ENCODE data around the gene PPARG. TPM values are rescaled to one million over a fixed set of nuclear protein-coding genes. Genes with fewer than 3 reads are reported as not detected.
"Not testable (repeated sequence)": the region's sequence is repeated elsewhere in the genome, so short reads cannot be mapped to it uniquely, and the experiment has no call there.

PPARG gene
- total RNA-seq, 1 donor from 2014 or later, result 4.4 TPM

DNA sequence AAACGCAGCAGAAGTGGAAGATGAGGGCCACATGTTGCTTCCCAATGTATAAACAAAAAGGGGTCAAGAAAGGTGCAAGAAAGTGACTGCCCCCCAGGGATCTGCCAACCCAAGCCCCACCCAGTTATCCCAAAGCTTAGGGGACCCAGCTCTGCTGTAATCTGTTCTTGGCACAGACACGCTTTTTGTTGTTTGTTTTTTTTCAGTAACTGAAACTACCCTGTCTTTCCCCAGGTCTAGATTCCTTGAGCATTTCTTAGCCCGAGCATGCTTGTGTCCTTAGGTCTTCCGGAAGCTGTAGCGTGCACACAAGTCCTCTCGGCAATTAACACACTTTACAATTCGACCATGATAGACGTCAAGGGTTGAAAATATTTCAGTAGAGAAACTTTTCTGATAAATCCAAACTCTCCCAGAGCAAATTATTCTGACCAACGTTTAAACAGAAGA, 8.5 kb upstream of the PPARG start:
- Mint-ChIP-seq H3K4me3 (ENCODE audit: unreplicated experiment) (no peak overlapping the region), H3K36me3 (ENCODE audit: unreplicated experiment) (no peaks in the 10 kb centered on the region), H3K27me3 (ENCODE audit: unreplicated experiment) (peaks cover 51% of the 10 kb centered on the region), H3K4me1 (ENCODE audit: unreplicated experiment) (peaks cover 4% of the 10 kb centered on the region), H3K27ac (ENCODE audit: unreplicated experiment) (no peak overlapping the region), H3K9me3 (ENCODE audit: unreplicated experiment) (peaks cover 4% of the 10 kb centered on the region)
- TF ChIP-seq, protein P1, sequence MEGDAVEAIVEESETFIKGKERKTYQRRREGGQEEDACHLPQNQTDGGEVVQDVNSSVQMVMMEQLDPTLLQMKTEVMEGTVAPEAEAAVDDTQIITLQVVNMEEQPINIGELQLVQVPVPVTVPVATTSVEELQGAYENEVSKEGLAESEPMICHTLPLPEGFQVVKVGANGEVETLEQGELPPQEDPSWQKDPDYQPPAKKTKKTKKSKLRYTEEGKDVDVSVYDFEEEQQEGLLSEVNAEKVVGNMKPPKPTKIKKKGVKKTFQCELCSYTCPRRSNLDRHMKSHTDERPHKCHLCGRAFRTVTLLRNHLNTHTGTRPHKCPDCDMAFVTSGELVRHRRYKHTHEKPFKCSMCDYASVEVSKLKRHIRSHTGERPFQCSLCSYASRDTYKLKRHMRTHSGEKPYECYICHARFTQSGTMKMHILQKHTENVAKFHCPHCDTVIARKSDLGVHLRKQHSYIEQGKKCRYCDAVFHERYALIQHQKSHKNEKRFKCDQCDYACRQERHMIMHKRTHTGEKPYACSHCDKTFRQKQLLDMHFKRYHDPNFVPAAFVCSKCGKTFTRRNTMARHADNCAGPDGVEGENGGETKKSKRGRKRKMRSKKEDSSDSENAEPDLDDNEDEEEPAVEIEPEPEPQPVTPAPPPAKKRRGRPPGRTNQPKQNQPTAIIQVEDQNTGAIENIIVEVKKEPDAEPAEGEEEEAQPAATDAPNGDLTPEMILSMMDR (IDR thresholded peaks at IDR 0.05), result no peak
- no peak for DNase-seq (ENCODE audit: extremely low spot score, unreplicated experiment)

DNA sequence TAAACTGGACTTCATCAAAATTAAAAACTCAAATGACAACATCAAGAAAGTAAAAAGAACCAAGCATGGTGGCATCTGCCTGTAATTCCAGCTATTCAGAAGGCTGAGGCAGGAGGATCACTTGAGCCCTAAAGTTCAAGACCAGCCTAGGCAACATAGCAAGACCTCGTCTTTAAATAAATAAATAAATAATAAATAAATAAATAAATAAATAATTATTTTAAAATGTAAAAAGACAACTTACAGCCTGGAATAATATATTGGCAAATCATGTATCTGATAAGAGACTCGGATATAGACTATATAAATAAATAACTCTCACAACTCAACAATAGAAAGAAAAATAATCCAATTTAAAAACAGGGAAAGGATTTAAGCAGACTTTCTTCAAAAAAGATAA, 4.3 kb upstream of the PPARG start:
- TF ChIP-seq, protein P1 (IDR thresholded peaks at IDR 0.05), result no peak
- Mint-ChIP-seq H3K36me3 (ENCODE audit: unreplicated experiment) (no peaks in the 10 kb centered on the region), H3K4me3 (ENCODE audit: unreplicated experiment) (no peak overlapping the region), H3K27ac (ENCODE audit: unreplicated experiment) (no peak overlapping the region), H3K4me1 (ENCODE audit: unreplicated experiment) (peaks cover 8% of the 10 kb centered on the region), H3K9me3 (ENCODE audit: unreplicated experiment) (peaks cover 6% of the 10 kb centered on the region), H3K27me3 (ENCODE audit: unreplicated experiment) (peaks cover 62% of the 10 kb centered on the region)
- no peak for DNase-seq (ENCODE audit: extremely low spot score, unreplicated experiment)

DNA sequence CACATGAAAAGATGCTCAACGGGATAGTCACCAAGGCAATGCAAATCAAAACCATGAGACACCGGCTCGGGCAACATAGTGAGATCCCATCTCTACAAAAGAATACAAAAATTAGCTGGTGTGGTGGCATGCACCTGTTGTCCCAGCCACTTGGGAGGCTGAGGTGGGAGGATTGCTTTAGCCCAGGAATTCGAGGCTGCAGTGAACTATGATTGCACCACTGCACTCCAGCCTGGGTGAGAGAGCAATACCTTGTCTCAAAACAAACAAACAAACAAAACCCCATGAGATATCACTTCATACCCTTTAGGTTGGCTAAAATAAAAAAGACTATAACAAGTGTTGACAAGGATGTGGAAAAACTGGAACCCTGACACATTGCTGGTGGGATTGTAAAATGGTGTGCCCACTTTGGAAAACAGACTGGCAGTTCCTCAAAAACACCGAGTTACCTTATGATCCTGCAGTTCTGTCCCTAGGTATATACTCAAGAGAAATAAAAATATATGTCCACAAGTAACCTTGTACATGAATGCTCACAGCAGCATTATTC, 3.8 kb upstream of the PPARG start:
- no peak for DNase-seq (ENCODE audit: extremely low spot score, unreplicated experiment)
- no peaks in the 10 kb centered on the region for H3K36me3 Mint-ChIP-seq (ENCODE audit: unreplicated experiment)
- H3K9me3 Mint-ChIP-seq (ENCODE audit: unreplicated experiment), result peaks cover 6% of the 10 kb centered on the region
- H3K4me3 Mint-ChIP-seq (ENCODE audit: unreplicated experiment), result no peak overlapping the region
- TF ChIP-seq, protein P1 (IDR thresholded peaks at IDR 0.05), result no peak
- H3K27me3 Mint-ChIP-seq (ENCODE audit: unreplicated experiment), result peaks cover 60% of the 10 kb centered on the region
- H3K27ac Mint-ChIP-seq (ENCODE audit: unreplicated experiment), result no peak overlapping the region
- H3K4me1 Mint-ChIP-seq (ENCODE audit: unreplicated experiment), result peaks cover 9% of the 10 kb centered on the region

DNA sequence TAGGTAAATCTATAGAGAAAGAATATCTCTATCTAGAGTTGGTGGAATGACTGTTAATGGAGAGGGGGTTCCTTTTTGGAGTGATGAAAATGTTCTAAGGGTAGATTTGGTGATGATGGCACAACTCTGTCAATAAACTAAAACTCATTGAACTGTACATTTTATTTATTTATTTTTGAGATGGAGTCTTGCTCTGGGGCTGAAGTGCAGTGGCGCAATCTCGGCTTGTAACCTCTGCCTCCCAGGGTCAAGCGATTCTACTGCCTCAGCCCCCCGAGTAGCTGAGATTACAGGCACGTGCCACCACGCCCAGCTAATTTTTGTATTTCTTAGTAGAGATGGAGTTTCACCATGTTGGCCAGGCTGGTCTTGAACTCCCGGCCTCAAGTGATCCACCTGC, 3.1 kb upstream of the PPARG start:
- H3K27ac Mint-ChIP-seq (ENCODE audit: unreplicated experiment); H3K4me3 Mint-ChIP-seq (ENCODE audit: unreplicated experiment); H3K36me3 Mint-ChIP-seq (ENCODE audit: unreplicated experiment); H3K9me3 Mint-ChIP-seq (ENCODE audit: unreplicated experiment); DNase-seq (ENCODE audit: extremely low spot score, unreplicated experiment); H3K4me1 Mint-ChIP-seq (ENCODE audit: unreplicated experiment): not testable (repeated sequence)
- peaks cover 53% of the 10 kb centered on the region for H3K27me3 Mint-ChIP-seq (ENCODE audit: unreplicated experiment)

DNA sequence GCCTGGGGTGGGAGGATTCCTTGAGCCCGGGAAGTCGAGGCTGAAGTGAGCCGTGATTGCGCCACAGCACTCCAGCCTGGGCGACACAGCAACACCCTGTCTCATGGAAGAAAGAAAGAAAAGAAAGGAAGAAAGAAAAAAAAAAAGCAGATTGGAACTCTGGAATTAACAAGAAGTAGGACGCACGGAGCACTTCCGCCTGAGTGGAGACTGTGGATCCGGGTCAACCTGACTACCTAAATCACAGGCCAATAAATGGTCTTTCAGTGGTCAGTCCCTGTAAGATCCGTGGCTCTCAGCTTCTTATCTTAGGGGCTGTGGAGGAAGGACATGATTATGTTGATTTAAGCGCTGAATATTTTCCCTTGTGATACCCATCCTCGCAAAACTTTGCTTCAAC, 2.4 kb upstream of the PPARG start:
- Mint-ChIP-seq H3K27me3 (ENCODE audit: unreplicated experiment) (peaks cover 57% of the 10 kb centered on the region), H3K4me3 (ENCODE audit: unreplicated experiment) (peak overlapping the region; percentile 53), H3K36me3 (ENCODE audit: unreplicated experiment) (no peaks in the 10 kb centered on the region), H3K27ac (ENCODE audit: unreplicated experiment) (no peak overlapping the region), H3K4me1 (ENCODE audit: unreplicated experiment) (peaks cover 5% of the 10 kb centered on the region), H3K9me3 (ENCODE audit: unreplicated experiment) (peaks cover 6% of the 10 kb centered on the region)
- DNase-seq (ENCODE audit: extremely low spot score, unreplicated experiment), result no peak
- TF ChIP-seq, protein P1 (IDR thresholded peaks at IDR 0.05), result no peak

All from osteocyte (in vitro differentiated cells).